H1 (cell line): ENCODE measurements around the gene KIAA0319L. TPM values are rescaled to one million over a fixed set of nuclear protein-coding genes. Genes with fewer than 3 reads are reported as not detected.
A peak's percentile ranks its signal among the peaks of the same experiment; 100 is the strongest.

Experiments
- CTCF ChIA-PET: fragments of 300-600 bp; sonication (Branson Sonifier 250); formaldehyde crosslinking; loops from one replicate; lab custom pipeline; 2021; ENCODE audit not compliant: partially characterized antibody; lab: Charles Lee
- POLR2A ChIA-PET: fragments of 300-600 bp; sonication (Branson Sonifier 250); formaldehyde crosslinking; loops from one replicate; lab custom pipeline; 2021; ENCODE audit warnings: inconsistent platforms; ENCODE audit not compliant: partially characterized antibody; lab: Charles Lee
- DNase-seq, 2 experiments: peaks; one replicate each; pipeline versions ENCODE4 v3.0.0 to v3.0.0-alpha.2; 2010 to 2022; ENCODE audit warnings: low spot score in 2 of 2, low read depth in 1 of 2, mixed read lengths in 1 of 2
- FAIRE-seq: peaks from 2 replicates; lab custom pipeline; 2011; peaks lifted over from hg19 to GRCh38; lab: Jason Lieb, UNC
- H2AFZ ChIP-seq: 2 replicates; pipeline ENCODE4 v1.8.1; 2012; ENCODE audit warnings: low read length, inconsistent platforms
- H2AK5ac ChIP-seq: 2 replicates; pipeline ENCODE4 v1.6.1; 2013; ENCODE audit warnings: low read depth, low read length
- H2BK120ac ChIP-seq: replicated peaks from 2 replicates; pipeline ENCODE3; 2013; ENCODE audit warnings: low read depth, low read length, inconsistent platforms
- H2BK12ac ChIP-seq: 2 replicates; pipeline ENCODE4 v1.6.1; 2013; ENCODE audit warnings: low read depth, low read length
- H2BK15ac ChIP-seq: 2 replicates; pipeline ENCODE4 v1.6.1; 2013; ENCODE audit warnings: low read length
- H2BK20ac ChIP-seq: 2 replicates; pipeline ENCODE4 v1.6.1; 2013; ENCODE audit warnings: low read length
- H2BK5ac ChIP-seq: 2 replicates; pipeline ENCODE4 v1.6.1; 2013; ENCODE audit warnings: low read depth, low read length
- H3K14ac ChIP-seq: 2 replicates; pipeline ENCODE4 v1.6.1; 2013; ENCODE audit warnings: inconsistent platforms; ENCODE audit not compliant: insufficient read length
- H3K18ac ChIP-seq: 2 replicates; pipeline ENCODE4 v1.6.1; 2013; ENCODE audit warnings: low read length; ENCODE audit errors: extremely low read depth
- H3K23ac ChIP-seq: 2 replicates; pipeline ENCODE4 v1.6.1; 2013; ENCODE audit warnings: inconsistent platforms; ENCODE audit not compliant: insufficient read length
- H3K23me2 ChIP-seq: 2 replicates; pipeline ENCODE4 v1.6.1; 2013; ENCODE audit warnings: low read depth, low read length
- H3K27ac ChIP-seq: 2 replicates; pipeline ENCODE4 v1.6.1; 2011; ENCODE audit warnings: low read depth, low read length, inconsistent platforms
- H3K27me3 ChIP-seq, 4 experiments: replicated peaks in 1 of 4; 1 replicate in 1 of 4; 2 replicates in 3 of 4; pipeline versions ENCODE4 v1.6.1 to v1.8.1; 2011 to 2013; ENCODE audit warnings: low read length in 3 of 4, mild to moderate bottlenecking in 3 of 4, inconsistent platforms in 2 of 4, mixed read lengths in 2 of 4, moderate library complexity in 1 of 4; ENCODE audit not compliant: control insufficient read depth in 3 of 4, insufficient read depth in 3 of 4; ENCODE audit errors: extremely low read depth in 1 of 4
- H3K36me3 ChIP-seq, 4 experiments: 2 replicates each; pipeline versions ENCODE4 v1.6.1 to v1.8.1; 2011 to 2013; ENCODE audit warnings: mild to moderate bottlenecking in 4 of 4, low read length in 3 of 4, moderate library complexity in 2 of 4, control low read depth in 1 of 4, inconsistent platforms in 1 of 4; ENCODE audit not compliant: insufficient read depth in 4 of 4, control insufficient read depth in 2 of 4
- H3K4ac ChIP-seq: replicated peaks from 2 replicates; pipeline ENCODE3; 2013; ENCODE audit warnings: low read length, low read depth, mixed read lengths, inconsistent platforms; ENCODE audit not compliant: insufficient read length
- H3K4me1 ChIP-seq, 4 experiments: replicated peaks in 1 of 4; 1 replicate in 1 of 4; 2 replicates in 3 of 4; pipeline versions ENCODE4 v1.6.1 to v1.8.1; 2011 to 2013; ENCODE audit warnings: low read length in 3 of 4, inconsistent platforms in 2 of 4, mixed read lengths in 1 of 4; ENCODE audit not compliant: insufficient read depth in 4 of 4, control insufficient read depth in 3 of 4
- H3K4me2 ChIP-seq, 2 experiments: 2 replicates each; pipeline versions ENCODE4 v1.6.1 to v1.8.1; 2011 to 2013; ENCODE audit warnings: low read depth in 2 of 2, low read length in 2 of 2, control low read depth in 1 of 2, inconsistent platforms in 1 of 2, mild to moderate bottlenecking in 1 of 2; ENCODE audit not compliant: insufficient read depth in 1 of 2
- H3K4me3 ChIP-seq, 4 experiments: fragments of 200-600, 300-600 bp in 1 of 4; sonication (generic), shearing (Covaris generic), sonication (Bioruptor Twin) in 1 of 4; 2 replicates each; pipeline versions ENCODE4 v1.5.1 to v1.8.1; 2011 to 2016; ENCODE audit warnings: low read length in 4 of 4, low read depth in 3 of 4, control low read depth in 2 of 4, inconsistent platforms in 2 of 4, mild to moderate bottlenecking in 2 of 4, mixed read lengths in 1 of 4, moderate library complexity in 1 of 4; ENCODE audit not compliant: insufficient read depth in 2 of 4; ENCODE audit errors: extremely low read depth in 1 of 4
- H3K56ac ChIP-seq: replicated peaks from 2 replicates; pipeline ENCODE3; 2013; ENCODE audit warnings: low read depth, mild to moderate bottlenecking, mixed read lengths, low read length, inconsistent platforms; ENCODE audit not compliant: insufficient read length
- H3K79me1 ChIP-seq: 2 replicates; pipeline ENCODE4 v1.6.1; 2013; ENCODE audit warnings: low read depth, low read length, control low read depth
- H3K79me2 ChIP-seq, 2 experiments: 2 replicates each; pipeline versions ENCODE4 v1.6.1 to v1.8.1; 2012 to 2013; ENCODE audit warnings: low read length in 2 of 2, mild to moderate bottlenecking in 2 of 2, inconsistent platforms in 1 of 2; ENCODE audit not compliant: insufficient read depth in 2 of 2, control insufficient read depth in 1 of 2
- H3K9ac ChIP-seq, 4 experiments: replicated peaks in 1 of 4; 1 replicate in 1 of 4; 2 replicates in 3 of 4; pipeline versions ENCODE4 v1.6.1 to v1.8.1; 2011 to 2013; ENCODE audit warnings: low read depth in 3 of 4, low read length in 3 of 4, control low read depth in 2 of 4, mild to moderate bottlenecking in 2 of 4, moderate library complexity in 2 of 4, inconsistent platforms in 1 of 4; ENCODE audit errors: extremely low read depth in 1 of 4
- H3K9me3 ChIP-seq, 2 experiments: 2 replicates each; pipeline versions ENCODE4 v1.6.1 to v1.8.1; 2012 to 2013; ENCODE audit warnings: mild to moderate bottlenecking in 2 of 2, moderate library complexity in 2 of 2, control low read depth in 1 of 2, inconsistent platforms in 1 of 2, low read depth in 1 of 2, low read length in 1 of 2, mixed read lengths in 1 of 2; ENCODE audit not compliant: insufficient read depth in 2 of 2
- H4K20me1 ChIP-seq, 2 experiments: replicated peaks in 1 of 2; 2 replicates each; pipeline versions ENCODE3 to v1.8.1; 2011 to 2013; ENCODE audit warnings: inconsistent platforms in 2 of 2, low read length in 2 of 2, mild to moderate bottlenecking in 1 of 2; ENCODE audit not compliant: insufficient read depth in 2 of 2, control insufficient read depth in 1 of 2
- H4K5ac ChIP-seq: 2 replicates; pipeline ENCODE4 v1.6.1; 2013; ENCODE audit warnings: low read length, low read depth, mixed read lengths, inconsistent platforms; ENCODE audit not compliant: insufficient read length
- H4K8ac ChIP-seq: 2 replicates; pipeline ENCODE4 v1.8.0; 2013; ENCODE audit warnings: mild to moderate bottlenecking, moderate library complexity, low read length, inconsistent platforms; ENCODE audit not compliant: insufficient read depth; ENCODE audit errors: extremely low read depth
- H4K91ac ChIP-seq: replicated peaks from 2 replicates; pipeline ENCODE3; 2013; ENCODE audit warnings: low read length, mixed read lengths, inconsistent platforms; ENCODE audit not compliant: insufficient read length
- KDM5A ChIP-seq: fragments of 200-600 bp; IDR thresholded peaks from 2 replicates; pipeline ENCODE4 v1.7.1; 2012; ENCODE audit warnings: mild to moderate bottlenecking, low read length, inconsistent platforms, mixed read lengths
- MAFK ChIP-seq: IDR thresholded peaks from 2 replicates; pipeline ENCODE4 v1.6.1; 2012; ENCODE audit warnings: low read depth, mild to moderate bottlenecking, improper control_type of control experiment, low read length
- NRF1 ChIP-seq: IDR thresholded peaks from 2 replicates; pipeline ENCODE4 v1.6.1; 2011; ENCODE audit warnings: mild to moderate bottlenecking, low read depth, low read length, improper control_type of control experiment
- POLR2AphosphoS5 ChIP-seq: IDR thresholded peaks from 2 replicates; pipeline ENCODE4 v1.6.1; 2011; ENCODE audit warnings: low read depth, low read length
- RBBP5 ChIP-seq: IDR thresholded peaks from 2 replicates; pipeline ENCODE4 v1.7.1; 2012; ENCODE audit warnings: low read depth, mild to moderate bottlenecking, inconsistent platforms, low read length, moderate library complexity, borderline replicate concordance
- RXRA ChIP-seq: IDR thresholded peaks from 2 replicates; pipeline ENCODE4 v1.6.1; 2011; ENCODE audit warnings: low read depth, mild to moderate bottlenecking, low read length, moderate library complexity; ENCODE audit not compliant: insufficient read depth
- SIN3A ChIP-seq, 2 experiments: IDR thresholded peaks in 1 of 2; conservative IDR thresholded peaks in 1 of 2; 2 replicates each; pipeline ENCODE4 v1.6.1; 2011 to 2012; ENCODE audit warnings: low read length in 2 of 2, improper control_type of control experiment in 1 of 2, low read depth in 1 of 2, mild to moderate bottlenecking in 1 of 2
- SIRT6 ChIP-seq: IDR thresholded peaks from one replicate; pipeline ENCODE4 v1.7.1; 2012; ENCODE audit warnings: low read length, inconsistent platforms
- SP2 ChIP-seq: IDR thresholded peaks from 2 replicates; pipeline ENCODE4 v1.6.1; 2012; ENCODE audit warnings: mild to moderate bottlenecking, low read length, inconsistent platforms
- TAF1 ChIP-seq: IDR thresholded peaks from 2 replicates; pipeline ENCODE4 v1.6.1; 2011; ENCODE audit warnings: mild to moderate bottlenecking, low read depth, low read length
- ZNF274 ChIP-seq: IDR thresholded peaks from 2 replicates; pipeline ENCODE4 v1.7.0; 2012; ENCODE audit warnings: low read length, borderline replicate concordance; ENCODE audit errors: extremely low read depth
- WGBS, 2 experiments: shearing (Covaris generic) in 1 of 2; methylation state at CpG; one replicate each; pipeline versions ENCODE4 v1.1.6 to v1.1.7; 2013 to 2015; ENCODE audit warnings: low lambda C conversion rate in 2 of 2, mixed read lengths in 2 of 2, inconsistent platforms in 1 of 2, low coverage in 1 of 2, missing lambda C conversion rate in 1 of 2; ENCODE audit not compliant: insufficient replicate concordance in 2 of 2, insufficient coverage in 1 of 2, insufficient read length in 1 of 2; ENCODE audit errors: extremely low coverage in 1 of 2, missing lambda C conversion rate in 1 of 2; 5-methylcytosine and 5-hydroxymethylcytosine counted together
- polyA plus RNA-seq, 7 experiments: library from polyadenylated mRNA; depleted of rRNA in 3 of 7; stranded (reverse) in 5 of 7; unstranded in 2 of 7; fragments of >200 nt in 5 of 7; fragments of 200-250 nt in 2 of 7; gene quantifications; 1 replicate in 5 of 7; 2 replicates in 1 of 7; 4 replicates in 1 of 7; pipeline versions ENCODE4 v1.2.1 to v1.2.3, GENCODE V29; 2011 to 2013; ENCODE audit warnings: missing spikeins in 2 of 7, mixed read lengths in 2 of 7
- total RNA-seq: library from RNA; stranded (reverse); fragmentation: NEBNext Ultra II Directional; extraction: Animal tissue kit (Norgen Biotek cat#: 25700); gene quantifications from 2 replicates; pipeline ENCODE4 v1.2.1, GENCODE V29; 2021

KIAA0319L gene
- total and polyA plus RNA-seq, 2 of the 8 experiments (the other 6 are each of a cell fraction or from before 2014, with no cell fraction given): 40.1 to 55.7 TPM

DNA sequence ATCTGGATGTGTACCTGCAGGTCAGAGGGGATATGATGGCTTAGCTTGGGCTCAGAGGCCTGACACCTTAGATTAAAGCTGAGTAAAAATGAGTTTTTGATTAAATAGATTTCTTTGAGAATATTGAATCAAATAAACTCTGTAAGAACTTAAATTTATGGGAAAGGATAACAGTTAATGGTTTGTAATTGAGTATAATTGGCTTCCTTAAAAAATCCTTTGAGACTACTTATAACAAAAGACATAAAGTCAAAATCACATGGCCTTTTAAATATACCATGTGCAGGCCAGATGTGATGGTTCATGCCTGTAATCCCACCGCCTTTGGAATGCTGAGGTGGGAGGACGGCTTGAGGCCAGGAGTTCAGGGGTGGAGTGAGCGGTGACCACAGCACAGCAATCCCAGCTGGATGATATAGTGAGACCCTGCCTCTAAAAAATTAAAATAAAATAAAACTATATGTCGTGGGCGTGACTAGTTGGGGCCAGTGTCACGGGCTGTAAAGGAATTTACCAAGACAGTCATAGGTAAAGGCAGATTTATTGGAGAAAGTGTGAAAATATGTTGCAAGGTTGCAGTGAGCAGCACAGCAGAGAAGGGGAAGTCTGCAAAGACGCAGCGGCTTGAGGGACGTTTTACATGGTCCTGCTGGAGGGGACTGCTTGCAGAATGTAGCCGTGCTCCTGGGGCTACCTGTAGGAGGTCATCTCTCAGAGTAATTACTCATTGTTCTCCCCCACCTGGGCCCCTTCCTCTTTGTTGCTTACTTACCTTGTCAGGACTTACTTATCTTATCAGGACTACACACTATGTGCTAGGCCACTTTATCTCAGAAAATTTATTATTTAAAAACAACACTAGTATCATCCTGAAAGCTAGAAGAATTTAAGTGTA, 166.4 kb downstream of the KIAA0319L start:
- peak in 1 of 2 experiments; percentile 58 for DNase-seq
- Histone ChIP-seq H3K23me2 (no peaks in the 10 kb centered on the region), H2BK5ac (peak overlapping the region; percentile 98), H3K79me1 (no peaks in the 10 kb centered on the region), H3K9ac (0 out of 7 replicates have a peak overlapping the region, but pooled peaks of 1 of the 4 experiments have one; percentile 44), H3K56ac (peak overlapping the region; percentile 90), H4K8ac (peak overlapping the region; percentile 74; the same call in 1 of the 2 replicates), H3K9me3 (no peaks in the 10 kb centered on the region), H3K27me3 (no peaks in the 10 kb centered on the region), H4K5ac (peak overlapping the region; percentile 99), H2BK12ac (no peak overlapping the region), H3K4me1 (peaks cover 6 to 33% (median 17%) of the 10 kb centered on the region in 4 experiments; a peak in 6 of 7 replicates), H2BK120ac (peak overlapping the region; percentile 100), H4K91ac (peak overlapping the region; percentile 100), H2AFZ (no peak overlapping the region), H3K14ac (no peak overlapping the region), H3K36me3 (peaks cover 0 to 70% (median 10%) of the 10 kb centered on the region in 4 experiments; a peak in 4 of 8 replicates), H2AK5ac (peak overlapping the region; percentile 75), H3K4me2 (peak overlapping the region; percentile 60 to 75), H3K23ac (no peak overlapping the region), H2BK20ac (peak overlapping the region; percentile 98; the same call in 1 of the 2 replicates), H3K27ac (peak overlapping the region; percentile 54; the same call in 1 of the 2 replicates), H2BK15ac (no peak overlapping the region), H3K79me2 (no peaks in the 10 kb centered on the region), H3K4me3 (peak overlapping the region in 1 of 4 experiments; percentile 43; a peak in 4 of 8 replicates), H4K20me1 (no peaks in the 10 kb centered on the region), H3K18ac (peak overlapping the region; percentile 85; the same call in 1 of the 2 replicates), H3K4ac (peak overlapping the region; percentile 99)
- ChIA-PET CTCF (interaction anchor here (0.6 kb wide), 1 partner anchor 52 kb away, joined by 3 read pairs; no protein-coding TSS in a partner anchor), POLR2A (no interaction called here)
- 15% methylated on average over 10 of the region's 10 CpGs; no CpG with 5 or more reads in 1 of the 2 experiments for WGBS, 2 experiments
- peak; percentile 71 for FAIRE-seq
- TF ChIP-seq RXRA (no peak), NRF1 (no peak), SP2 (no peak), ZNF274 (no peak), MAFK (no peak), RBBP5 (no peak), SIN3A (conservative IDR thresholded peaks at IDR 0.05 in 1 of 2, IDR thresholded peaks at IDR 0.05 in 1 of 2; ENCODE audit: low read depth in 1 of 2, low read length in 2 of 2) (no peak; a peak in 1 of 4 replicates), TAF1 (no peak), SIRT6 (no peak), KDM5A (no peak), POLR2AphosphoS5 (peak; percentile 80; the same call in 1 of the 2 replicates)
